Measurements from ENCODE around the gene UBE2O.

GRCh38 chr17:76477576-76477975 is 24.6 kb upstream of the UBE2O start:
- TF ChIP-seq EZH2 (IDR thresholded peaks at IDR 0.05; ENCODE audit: insufficient read depth, poor library complexity, severe bottlenecking) (no peak), EZH2phosphoT487 (IDR thresholded peaks at IDR 0.05; ENCODE audit: insufficient read depth, low read depth) (no peak)
